HepG2 (cell line): ENCODE measurements around the gene TSNAX. TPM values are rescaled to one million over a fixed set of nuclear protein-coding genes. Genes with fewer than 3 reads are reported as not detected.

Experiments used
- FOSL1 ChIP-seq: sonication (generic); formaldehyde crosslinking; IDR thresholded peaks from 2 replicates; pipeline ENCODE4 v1.9.0; 2021; ENCODE audit warnings: missing genetic modification reagents, borderline replicate concordance
- HOXA3 ChIP-seq: sonication (generic); formaldehyde crosslinking; IDR thresholded peaks from 2 replicates; pipeline ENCODE4 v1.5.0; 2020; ENCODE audit warnings: missing genetic modification reagents
- HOXA7 ChIP-seq: sonication (generic); formaldehyde crosslinking; IDR thresholded peaks from 2 replicates; pipeline ENCODE4 v1.8.1; 2022; ENCODE audit warnings: mild to moderate bottlenecking, missing genetic modification reagents, moderate library complexity
- KDM6A ChIP-seq: IDR thresholded peaks from 2 replicates; pipeline ENCODE4 v1.6.1; 2016; ENCODE audit warnings: low read depth
- MEIS2 ChIP-seq: sonication (generic); formaldehyde crosslinking; IDR thresholded peaks from 2 replicates; pipeline ENCODE4 v1.9.0; 2021; ENCODE audit warnings: mild to moderate bottlenecking, missing genetic modification reagents
- NFKBIZ ChIP-seq: IDR thresholded peaks from 2 replicates; pipeline ENCODE4 v1.6.1; 2018; ENCODE audit warnings: missing genetic modification reagents, missing compliant biosample characterization
- RORA ChIP-seq: sonication (generic); formaldehyde crosslinking; IDR thresholded peaks from 2 replicates; pipeline ENCODE4 v1.5.0; 2020; ENCODE audit warnings: mild to moderate bottlenecking, missing genetic modification reagents, moderate library complexity
- SP4 ChIP-seq: sonication (generic); formaldehyde crosslinking; IDR thresholded peaks from 2 replicates; pipeline ENCODE4 v1.8.1; 2023; ENCODE audit warnings: mild to moderate bottlenecking, missing genetic modification reagents
- STAT5B ChIP-seq: sonication (generic); formaldehyde crosslinking; IDR thresholded peaks from 2 replicates; pipeline ENCODE4 v1.4.0; 2020; ENCODE audit warnings: missing genetic modification reagents
- ZNF230 ChIP-seq: sonication (generic); formaldehyde crosslinking; IDR thresholded peaks from 2 replicates; pipeline ENCODE4 v1.4.0; 2020; ENCODE audit warnings: mild to moderate bottlenecking, missing genetic modification reagents
- ZNF570 ChIP-seq: sonication (generic); formaldehyde crosslinking; IDR thresholded peaks from 2 replicates; pipeline ENCODE4 v1.4.0; 2020; ENCODE audit warnings: mild to moderate bottlenecking, missing genetic modification reagents, borderline replicate concordance
- ZZZ3 ChIP-seq: sonication (generic); formaldehyde crosslinking; IDR thresholded peaks from 2 replicates; pipeline ENCODE4 v1.4.0; 2020; ENCODE audit warnings: missing genetic modification reagents, mild to moderate bottlenecking, borderline replicate concordance
- polyA plus RNA-seq, 8 experiments: library from polyadenylated mRNA; depleted of rRNA in 3 of 8; stranded (reverse) in 7 of 8; unstranded in 1 of 8; fragments of >200 nt; fragmentation: Illumina TruSeq in 4 of 8; extraction: Trizol in 4 of 8; gene quantifications; 2 replicates each; pipeline versions ENCODE4 v1.2.1 to v1.2.3, GENCODE V29; 2011 to 2016; ENCODE audit warnings: low read depth in 4 of 8, missing spikeins in 1 of 8, mixed read lengths in 1 of 8; ENCODE audit not compliant: insufficient read depth in 1 of 8
- total RNA-seq, 5 experiments: library from RNA; depleted of rRNA; stranded (reverse); fragments of >200 nt; fragmentation: Illumina TruSeq; extraction: Trizol; gene quantifications; 2 replicates each; pipeline ENCODE4 v1.2.3, GENCODE V29; 2016; ENCODE audit warnings: low read depth in 1 of 5
- TF ChIP-seq, protein P1 (sequence below): sonication (generic); formaldehyde crosslinking; IDR thresholded peaks from 2 replicates; pipeline ENCODE4 v1.4.0; 2020; ENCODE audit warnings: missing genetic modification reagents
- TF ChIP-seq, protein P2 (sequence below): IDR thresholded peaks from 2 replicates; pipeline ENCODE4 v1.6.1; 2012; ENCODE audit warnings: low read depth, low read length, improper control_type of control experiment
- TF ChIP-seq, protein P3 (sequence below): sonication (generic); formaldehyde crosslinking; IDR thresholded peaks from 2 replicates; pipeline ENCODE4 v1.8.0; 2022; ENCODE audit warnings: missing genetic modification reagents, low read depth, mild to moderate bottlenecking, borderline replicate concordance
- TF ChIP-seq, protein P4 (sequence below): sonication (generic); formaldehyde crosslinking; IDR thresholded peaks from 2 replicates; pipeline ENCODE4 v1.4.0; 2020; ENCODE audit warnings: missing genetic modification reagents; ENCODE audit errors: not compliant biosample characterization
- TF ChIP-seq, protein P5 (sequence below): IDR thresholded peaks from 2 replicates; pipeline ENCODE4 v1.6.1; 2016; ENCODE audit warnings: mild to moderate bottlenecking
- TF ChIP-seq, protein P6 (sequence below): IDR thresholded peaks from 2 replicates; pipeline ENCODE4 v1.6.1; 2016; ENCODE audit warnings: low read depth, control low read depth
- TF ChIP-seq, protein P7 (sequence below): sonication (generic); formaldehyde crosslinking; IDR thresholded peaks from 2 replicates; pipeline ENCODE4 v1.4.0; 2020; ENCODE audit warnings: mild to moderate bottlenecking, missing genetic modification reagents, borderline replicate concordance

TSNAX gene
- total and polyA plus RNA-seq, 2 of the 13 experiments (the other 11 are each of a cell fraction or from before 2014, with no cell fraction given): 13.2 to 46.2 TPM

DNA sequence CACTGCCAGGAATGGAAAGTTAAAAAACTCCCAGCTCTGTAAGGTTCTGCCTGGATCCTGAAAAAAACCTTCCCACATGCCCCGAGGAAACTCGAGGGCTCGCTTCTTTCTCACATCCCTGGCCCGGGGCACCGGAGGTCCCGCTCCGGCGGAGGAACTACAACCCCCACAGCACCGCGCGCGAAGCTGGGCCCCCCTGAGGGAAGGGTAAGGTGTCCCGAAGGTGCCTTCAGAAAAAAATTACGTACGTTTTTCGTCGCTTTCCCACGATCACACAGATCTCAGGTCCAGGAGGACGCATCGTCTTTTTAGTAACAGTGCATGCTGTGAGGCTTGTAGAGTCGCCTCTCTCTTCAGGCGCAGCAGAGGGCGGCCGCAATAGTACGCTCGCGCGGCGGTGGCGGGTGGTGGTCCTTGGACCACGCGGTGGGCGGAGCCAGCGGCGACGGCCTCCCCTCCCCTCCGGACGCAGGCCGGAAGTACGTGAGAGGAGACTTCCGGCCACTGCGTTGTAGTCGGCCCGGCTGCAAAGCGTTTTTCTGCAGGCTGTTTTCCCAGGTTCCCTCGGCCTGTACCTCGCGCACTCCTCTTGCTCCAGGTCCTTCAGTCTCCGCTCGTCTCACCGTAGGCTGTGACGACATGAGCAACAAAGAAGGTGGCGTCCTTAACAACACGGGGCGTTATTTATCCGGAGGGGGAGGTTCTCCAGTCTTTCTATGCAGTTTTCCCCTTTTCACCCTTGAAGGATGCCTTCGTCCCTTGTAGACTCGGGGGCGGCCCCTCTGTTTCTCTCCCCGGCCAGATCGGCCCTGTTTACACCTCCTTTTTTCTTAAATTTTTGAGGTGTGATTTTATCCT, at the start of gene TSNAX (continued):
- TF ChIP-seq, protein P1, sequence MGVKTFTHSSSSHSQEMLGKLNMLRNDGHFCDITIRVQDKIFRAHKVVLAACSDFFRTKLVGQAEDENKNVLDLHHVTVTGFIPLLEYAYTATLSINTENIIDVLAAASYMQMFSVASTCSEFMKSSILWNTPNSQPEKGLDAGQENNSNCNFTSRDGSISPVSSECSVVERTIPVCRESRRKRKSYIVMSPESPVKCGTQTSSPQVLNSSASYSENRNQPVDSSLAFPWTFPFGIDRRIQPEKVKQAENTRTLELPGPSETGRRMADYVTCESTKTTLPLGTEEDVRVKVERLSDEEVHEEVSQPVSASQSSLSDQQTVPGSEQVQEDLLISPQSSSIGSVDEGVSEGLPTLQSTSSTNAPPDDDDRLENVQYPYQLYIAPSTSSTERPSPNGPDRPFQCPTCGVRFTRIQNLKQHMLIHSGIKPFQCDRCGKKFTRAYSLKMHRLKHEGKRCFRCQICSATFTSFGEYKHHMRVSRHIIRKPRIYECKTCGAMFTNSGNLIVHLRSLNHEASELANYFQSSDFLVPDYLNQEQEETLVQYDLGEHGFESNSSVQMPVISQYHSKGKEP (CRISPR knock-in tag): no peak
- TF ChIP-seq, protein P2, sequence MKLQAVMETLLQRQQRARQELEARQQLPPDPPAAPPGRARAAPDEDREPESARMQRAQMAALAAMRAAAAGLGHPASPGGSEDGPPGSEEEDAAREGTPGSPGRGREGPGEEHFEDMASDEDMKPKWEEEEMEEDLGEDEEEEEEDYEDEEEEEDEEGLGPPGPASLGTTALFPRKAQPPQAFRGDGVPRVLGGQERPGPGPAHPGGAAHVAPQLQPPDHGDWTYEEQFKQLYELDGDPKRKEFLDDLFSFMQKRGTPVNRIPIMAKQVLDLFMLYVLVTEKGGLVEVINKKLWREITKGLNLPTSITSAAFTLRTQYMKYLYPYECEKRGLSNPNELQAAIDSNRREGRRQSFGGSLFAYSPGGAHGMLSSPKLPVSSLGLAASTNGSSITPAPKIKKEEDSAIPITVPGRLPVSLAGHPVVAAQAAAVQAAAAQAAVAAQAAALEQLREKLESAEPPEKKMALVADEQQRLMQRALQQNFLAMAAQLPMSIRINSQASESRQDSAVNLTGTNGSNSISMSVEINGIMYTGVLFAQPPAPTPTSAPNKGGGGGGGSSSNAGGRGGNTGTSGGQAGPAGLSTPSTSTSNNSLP: 0 out of 2 replicates have a peak, but pooled peaks have one; percentile 31
- TF ChIP-seq, protein P3, sequence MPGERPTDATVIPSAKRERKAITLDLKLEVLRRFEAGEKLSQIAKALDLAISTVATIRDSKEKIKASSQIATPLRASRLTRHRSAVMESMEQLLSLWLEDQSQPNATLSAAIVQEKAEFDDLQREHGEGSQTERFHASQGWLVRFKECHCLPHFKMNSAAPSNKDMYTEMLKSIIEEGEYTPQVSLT (CRISPR knock-in tag): no peak
- TF ChIP-seq HOXA3 (CRISPR knock-in tag) (peak; percentile 87), NFKBIZ (CRISPR knock-in tag) (peak; percentile 77), FOSL1 (CRISPR knock-in tag) (no peak), STAT5B (CRISPR knock-in tag) (no peak), SP4 (CRISPR knock-in tag) (peak; percentile 94), ZZZ3 (CRISPR knock-in tag) (peak; percentile 35; the same call in 1 of the 2 replicates), MEIS2 (CRISPR knock-in tag) (peak; percentile 81; the same call in 1 of the 2 replicates), ZNF570 (CRISPR knock-in tag) (no peak), ZNF230 (CRISPR knock-in tag) (peak; percentile 62; the same call in 1 of the 2 replicates), KDM6A (CRISPR knock-in tag) (no peak), RORA (no peak), HOXA7 (CRISPR knock-in tag) (no peak)
- TF ChIP-seq, protein P4, sequence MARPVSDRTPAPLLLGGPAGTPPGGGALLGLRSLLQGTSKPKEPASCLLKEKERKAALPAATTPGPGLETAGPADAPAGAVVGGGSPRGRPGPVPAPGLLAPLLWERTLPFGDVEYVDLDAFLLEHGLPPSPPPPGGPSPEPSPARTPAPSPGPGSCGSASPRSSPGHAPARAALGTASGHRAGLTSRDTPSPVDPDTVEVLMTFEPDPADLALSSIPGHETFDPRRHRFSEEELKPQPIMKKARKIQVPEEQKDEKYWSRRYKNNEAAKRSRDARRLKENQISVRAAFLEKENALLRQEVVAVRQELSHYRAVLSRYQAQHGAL (CRISPR knock-in tag): no peak
- TF ChIP-seq, protein P5, sequence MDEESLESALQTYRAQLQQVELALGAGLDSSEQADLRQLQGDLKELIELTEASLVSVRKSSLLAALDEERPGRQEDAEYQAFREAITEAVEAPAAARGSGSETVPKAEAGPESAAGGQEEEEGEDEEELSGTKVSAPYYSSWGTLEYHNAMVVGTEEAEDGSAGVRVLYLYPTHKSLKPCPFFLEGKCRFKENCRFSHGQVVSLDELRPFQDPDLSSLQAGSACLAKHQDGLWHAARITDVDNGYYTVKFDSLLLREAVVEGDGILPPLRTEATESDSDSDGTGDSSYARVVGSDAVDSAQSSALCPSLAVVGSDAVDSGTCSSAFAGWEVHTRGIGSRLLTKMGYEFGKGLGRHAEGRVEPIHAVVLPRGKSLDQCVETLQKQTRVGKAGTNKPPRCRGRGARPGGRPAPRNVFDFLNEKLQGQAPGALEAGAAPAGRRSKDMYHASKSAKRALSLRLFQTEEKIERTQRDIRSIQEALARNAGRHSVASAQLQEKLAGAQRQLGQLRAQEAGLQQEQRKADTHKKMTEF (CRISPR knock-in tag): peak; percentile 88
- TF ChIP-seq, protein P6, sequence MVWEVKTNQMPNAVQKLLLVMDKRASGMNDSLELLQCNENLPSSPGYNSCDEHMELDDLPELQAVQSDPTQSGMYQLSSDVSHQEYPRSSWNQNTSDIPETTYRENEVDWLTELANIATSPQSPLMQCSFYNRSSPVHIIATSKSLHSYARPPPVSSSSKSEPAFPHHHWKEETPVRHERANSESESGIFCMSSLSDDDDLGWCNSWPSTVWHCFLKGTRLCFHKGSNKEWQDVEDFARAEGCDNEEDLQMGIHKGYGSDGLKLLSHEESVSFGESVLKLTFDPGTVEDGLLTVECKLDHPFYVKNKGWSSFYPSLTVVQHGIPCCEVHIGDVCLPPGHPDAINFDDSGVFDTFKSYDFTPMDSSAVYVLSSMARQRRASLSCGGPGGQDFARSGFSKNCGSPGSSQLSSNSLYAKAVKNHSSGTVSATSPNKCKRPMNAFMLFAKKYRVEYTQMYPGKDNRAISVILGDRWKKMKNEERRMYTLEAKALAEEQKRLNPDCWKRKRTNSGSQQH (CRISPR knock-in tag): peak; percentile 49; the same call in 1 of the 2 replicates
- TF ChIP-seq, protein P7, sequence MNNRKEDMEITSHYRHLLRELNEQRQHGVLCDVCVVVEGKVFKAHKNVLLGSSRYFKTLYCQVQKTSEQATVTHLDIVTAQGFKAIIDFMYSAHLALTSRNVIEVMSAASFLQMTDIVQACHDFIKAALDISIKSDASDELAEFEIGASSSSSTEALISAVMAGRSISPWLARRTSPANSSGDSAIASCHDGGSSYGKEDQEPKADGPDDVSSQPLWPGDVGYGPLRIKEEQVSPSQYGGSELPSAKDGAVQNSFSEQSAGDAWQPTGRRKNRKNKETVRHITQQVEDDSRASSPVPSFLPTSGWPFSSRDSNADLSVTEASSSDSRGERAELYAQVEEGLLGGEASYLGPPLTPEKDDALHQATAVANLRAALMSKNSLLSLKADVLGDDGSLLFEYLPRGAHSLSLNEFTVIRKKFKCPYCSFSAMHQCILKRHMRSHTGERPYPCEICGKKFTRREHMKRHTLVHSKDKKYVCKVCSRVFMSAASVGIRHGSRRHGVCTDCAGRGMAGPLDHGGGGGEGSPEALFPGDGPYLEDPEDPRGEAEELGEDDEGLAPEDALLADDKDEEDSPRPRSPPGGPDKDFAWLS (CRISPR knock-in tag): no peak
